CD14-positive monocyte (primary cell): ENCODE data around the gene PHKA2. TPM values are rescaled to one million over a fixed set of nuclear protein-coding genes. Genes with fewer than 3 reads are reported as not detected.

Experiments
- DNase-seq, 3 donors: peaks; one replicate each; pipeline ENCODE4 v3.0.0-alpha.2; 2011 to 2022
- H2AFZ ChIP-seq: 2 replicates; pipeline ENCODE4 v1.6.0; 2012; ENCODE audit warnings: mild to moderate bottlenecking, low read depth, low read length, inconsistent platforms; ENCODE audit not compliant: insufficient read depth, poor library complexity, severe bottlenecking
- H3K27ac ChIP-seq, 2 donors: 1 replicate in 1 of 2; 2 replicates in 1 of 2; pipeline ENCODE4 v1.5.1; 2012 to 2013; ENCODE audit warnings: low read length in 2 of 2, control low read depth in 1 of 2, inconsistent platforms in 1 of 2, low read depth in 1 of 2, mild to moderate bottlenecking in 1 of 2
- H3K27me3 ChIP-seq, 2 donors: one replicate each; pipeline versions ENCODE4 v1.6.0 to v1.6.1; 2011 to 2013; ENCODE audit warnings: low read length in 2 of 2; ENCODE audit not compliant: control insufficient read depth in 2 of 2, insufficient read depth in 2 of 2
- H3K36me3 ChIP-seq, 2 donors: replicated peaks in 1 of 2; 1 replicate in 1 of 2; 2 replicates in 1 of 2; pipeline versions ENCODE4 v1.5.1 to v1.6.1; 2012 to 2013; ENCODE audit warnings: low read length in 2 of 2, control low read depth in 1 of 2, inconsistent platforms in 1 of 2, mild to moderate bottlenecking in 1 of 2; ENCODE audit not compliant: insufficient read depth in 2 of 2, control insufficient read depth in 1 of 2
- H3K4me1 ChIP-seq, 2 donors: 1 replicate in 1 of 2; 2 replicates in 1 of 2; pipeline versions ENCODE4 v1.5.1 to v1.6.1; 2012 to 2013; ENCODE audit warnings: low read length in 2 of 2, control low read depth in 1 of 2, inconsistent platforms in 1 of 2, mild to moderate bottlenecking in 1 of 2, moderate library complexity in 1 of 2; ENCODE audit not compliant: insufficient read depth in 2 of 2, control insufficient read depth in 1 of 2
- H3K4me2 ChIP-seq: replicated peaks from 2 replicates; pipeline ENCODE3; 2012; ENCODE audit warnings: low read length, moderate library complexity, mild to moderate bottlenecking; ENCODE audit not compliant: poor library complexity, severe bottlenecking; ENCODE audit errors: extremely low read depth
- H3K4me3 ChIP-seq, 3 experiments: fragments of 200-600 bp in 1 of 3; sonication (generic) in 1 of 3; replicated peaks in 1 of 3; 1 replicate in 2 of 3; 2 replicates in 1 of 3; pipeline ENCODE4 v1.5.1; 2011 to 2013; ENCODE audit warnings: low read length in 3 of 3, mild to moderate bottlenecking in 3 of 3, control low read depth in 2 of 3, low read depth in 2 of 3, inconsistent platforms in 1 of 3, moderate library complexity in 1 of 3
- H3K79me2 ChIP-seq: 2 replicates; pipeline ENCODE4 v1.6.0; 2012; ENCODE audit warnings: mild to moderate bottlenecking, control low read depth, inconsistent platforms, low read length, moderate library complexity; ENCODE audit not compliant: insufficient read depth
- H3K9ac ChIP-seq: 2 replicates; pipeline ENCODE4 v1.6.0; 2017; ENCODE audit warnings: low read length, mild to moderate bottlenecking; ENCODE audit not compliant: insufficient read depth, poor library complexity, severe bottlenecking
- H3K9me3 ChIP-seq, 2 donors: replicated peaks in 1 of 2; 1 replicate in 1 of 2; 2 replicates in 1 of 2; pipeline versions ENCODE4 v1.5.1 to v1.6.1; 2012 to 2013; ENCODE audit warnings: low read length in 2 of 2, control low read depth in 1 of 2; ENCODE audit not compliant: control insufficient read depth in 1 of 2, insufficient read depth in 1 of 2
- H4K20me1 ChIP-seq: 2 replicates; pipeline ENCODE4 v1.6.0; 2012; ENCODE audit warnings: mild to moderate bottlenecking, low read length, control low read depth, moderate library complexity; ENCODE audit not compliant: insufficient read depth
- H3K27ac Mint-ChIP-seq, 7 donors: one replicate each; pipeline ENCODE4 v1.8.0; 2020; ENCODE audit warnings: mild to moderate bottlenecking in 7 of 7, mixed read lengths in 7 of 7, moderate library complexity in 6 of 7, inconsistent platforms in 2 of 7
- H3K27me3 Mint-ChIP-seq, 3 donors: one replicate each; pipeline ENCODE4 v1.8.0; 2021 to 2022; ENCODE audit warnings: low read depth in 3 of 3, mild to moderate bottlenecking in 3 of 3, mixed read lengths in 3 of 3, moderate library complexity in 3 of 3, inconsistent platforms in 1 of 3
- H3K36me3 Mint-ChIP-seq, 2 donors: one replicate each; pipeline ENCODE4 v1.8.0; 2020; ENCODE audit warnings: mixed read lengths in 2 of 2, inconsistent platforms in 1 of 2, mild to moderate bottlenecking in 1 of 2
- H3K4me1 Mint-ChIP-seq: one replicate; pipeline ENCODE4 v1.8.0; 2020; ENCODE audit warnings: mild to moderate bottlenecking, mixed read lengths
- H3K4me3 Mint-ChIP-seq, 2 donors: one replicate each; pipeline ENCODE4 v1.8.0; 2020; ENCODE audit warnings: mild to moderate bottlenecking in 2 of 2, mixed read lengths in 2 of 2, moderate library complexity in 1 of 2
- H3K9me3 Mint-ChIP-seq, 7 donors: one replicate each; pipeline ENCODE4 v1.8.0; 2020 to 2022; ENCODE audit warnings: mixed read lengths in 7 of 7, mild to moderate bottlenecking in 6 of 7, moderate library complexity in 6 of 7, inconsistent platforms in 2 of 7
- WGBS: methylation state at CpG from one replicate; pipeline ENCODE4 v1.1.5; 2013; ENCODE audit warnings: missing lambda C conversion rate; ENCODE audit not compliant: insufficient coverage; 5-methylcytosine and 5-hydroxymethylcytosine counted together
- intact Hi-C, 2 donors: fragments of 100-400 bp; cut with micrococcal nuclease; formaldehyde crosslinking; loops; one replicate each; pipeline versions ENCODE4 v1.15.0 to v1.15.1; 2023
- polyA plus RNA-seq, 3 donors: library from polyadenylated mRNA; depleted of rRNA in 1 of 3; unstranded in 2 of 3; stranded (reverse) in 1 of 3; fragments of 300-500 nt in 2 of 3; fragments of >200 nt in 1 of 3; fragmentation: Illumina TruSeq in 2 of 3; gene quantifications; 1 replicate in 2 of 3; 2 replicates in 1 of 3; pipeline ENCODE4 v1.2.3, GENCODE V29; 2012 to 2021
- TF ChIP-seq, protein P1 (sequence below): fragments of 200-600 bp; IDR thresholded peaks from one replicate; pipeline ENCODE4 v1.8.0; 2022; ENCODE audit warnings: antibody characterized with exemption, mild to moderate bottlenecking

PHKA2 gene
- polyA plus RNA-seq, 3 donors: 8.7 to 63.3 (median 9.1) TPM

DNA sequence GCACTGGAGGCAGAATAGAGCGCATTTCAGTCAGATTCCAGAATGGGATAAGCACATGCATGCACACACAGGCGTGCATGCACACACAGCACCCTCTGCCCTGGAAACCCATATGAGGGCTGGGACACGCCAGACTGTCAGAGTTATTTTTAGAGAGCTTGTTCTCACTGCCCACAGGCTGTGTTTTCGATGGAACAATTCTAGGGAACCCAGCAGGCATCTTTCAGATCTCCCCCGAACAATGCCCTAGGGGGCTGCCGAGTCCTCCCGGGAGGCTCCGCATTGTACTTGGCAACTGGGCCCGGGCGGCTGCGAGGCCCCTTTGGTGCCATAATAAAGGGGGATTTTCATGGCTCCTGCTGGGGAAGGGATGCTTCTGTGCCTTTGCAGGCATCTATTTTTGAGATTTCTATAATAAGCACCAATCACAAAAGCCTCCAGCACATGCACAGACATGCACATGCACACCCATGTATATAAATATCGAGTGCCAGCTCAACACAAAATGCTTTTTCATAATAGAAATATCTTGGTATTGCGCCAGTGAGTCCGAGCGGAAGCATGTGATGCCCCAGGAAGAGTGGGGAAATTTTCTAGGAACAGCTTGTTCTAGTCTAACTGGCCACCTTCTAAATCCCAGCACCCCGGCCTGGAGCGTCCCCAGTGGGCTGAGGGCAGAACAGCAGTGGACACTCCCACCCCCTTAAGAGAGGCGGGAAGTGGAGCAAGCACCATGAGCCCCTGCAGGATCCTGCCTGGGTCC lies 88.5 kb downstream of the PHKA2 start:
- Histone ChIP-seq H2AFZ (no peak overlapping the region), H3K79me2 (no peaks in the 10 kb centered on the region), H3K4me3 (no peak overlapping the region), H4K20me1 (no peaks in the 10 kb centered on the region), H3K4me1 (no peaks in the 10 kb centered on the region), H3K27me3 (no peaks in the 10 kb centered on the region), H3K27ac (no peak overlapping the region), H3K9me3 (no peaks in the 10 kb centered on the region), H3K9ac (no peak overlapping the region), H3K4me2 (no peak overlapping the region), H3K36me3 (peaks cover 46 to 80% of the 10 kb centered on the region in 2 donors)
- Mint-ChIP-seq H3K27me3 (peaks cover 0 to 4% (median 0%) of the 10 kb centered on the region in 3 donors), H3K4me3 (no peak overlapping the region), H3K27ac (no peak overlapping the region), H3K4me1 (no peaks in the 10 kb centered on the region), H3K9me3 (no peaks in the 10 kb centered on the region), H3K36me3 (peaks cover 51 to 71% of the 10 kb centered on the region in 2 donors)
- no peak for DNase-seq
- intact Hi-C loops: loop anchor here (5.0 to 10.0 kb wide), 2 partner anchors 501 to 503 kb away; no protein-coding TSS in a partner anchor
- TF ChIP-seq, protein P1, sequence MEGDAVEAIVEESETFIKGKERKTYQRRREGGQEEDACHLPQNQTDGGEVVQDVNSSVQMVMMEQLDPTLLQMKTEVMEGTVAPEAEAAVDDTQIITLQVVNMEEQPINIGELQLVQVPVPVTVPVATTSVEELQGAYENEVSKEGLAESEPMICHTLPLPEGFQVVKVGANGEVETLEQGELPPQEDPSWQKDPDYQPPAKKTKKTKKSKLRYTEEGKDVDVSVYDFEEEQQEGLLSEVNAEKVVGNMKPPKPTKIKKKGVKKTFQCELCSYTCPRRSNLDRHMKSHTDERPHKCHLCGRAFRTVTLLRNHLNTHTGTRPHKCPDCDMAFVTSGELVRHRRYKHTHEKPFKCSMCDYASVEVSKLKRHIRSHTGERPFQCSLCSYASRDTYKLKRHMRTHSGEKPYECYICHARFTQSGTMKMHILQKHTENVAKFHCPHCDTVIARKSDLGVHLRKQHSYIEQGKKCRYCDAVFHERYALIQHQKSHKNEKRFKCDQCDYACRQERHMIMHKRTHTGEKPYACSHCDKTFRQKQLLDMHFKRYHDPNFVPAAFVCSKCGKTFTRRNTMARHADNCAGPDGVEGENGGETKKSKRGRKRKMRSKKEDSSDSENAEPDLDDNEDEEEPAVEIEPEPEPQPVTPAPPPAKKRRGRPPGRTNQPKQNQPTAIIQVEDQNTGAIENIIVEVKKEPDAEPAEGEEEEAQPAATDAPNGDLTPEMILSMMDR: no peak
- 92% methylated on average over 2 of the region's 18 CpGs for WGBS

- H3K36me3 ChIP-seq: peaks cover 46 to 74% of the 10 kb centered on the region in 2 donors
Measured at GRCh38 chrX:18894156-18894555, 89.8 kb downstream of the PHKA2 start.

More at GRCh38 chrX:18894156-18894555, 89.8 kb downstream of the PHKA2 start:
- Histone ChIP-seq H2AFZ (no peak overlapping the region), H3K79me2 (no peaks in the 10 kb centered on the region), H3K9ac (no peak overlapping the region), H3K9me3 (no peaks in the 10 kb centered on the region), H4K20me1 (no peaks in the 10 kb centered on the region), H3K27ac (no peak overlapping the region), H3K4me3 (no peak overlapping the region), H3K4me1 (no peaks in the 10 kb centered on the region), H3K4me2 (no peak overlapping the region), H3K27me3 (no peaks in the 10 kb centered on the region)
- intact Hi-C loops: loop anchor here in 1 of 2 donors (10.0 kb wide), 1 partner anchor 499 kb away; no protein-coding TSS in a partner anchor
- DNase-seq: no peak
- TF ChIP-seq, protein P1: no peak
- WGBS: 95% methylated on average over 13 of the region's 18 CpGs
- Mint-ChIP-seq H3K4me1 (no peaks in the 10 kb centered on the region), H3K36me3 (peaks cover 47 to 66% of the 10 kb centered on the region in 2 donors), H3K9me3 (peaks cover 0 to 1% (median 0%) of the 10 kb centered on the region in 7 donors), H3K4me3 (no peak overlapping the region), H3K27me3 (peaks cover 0 to 4% (median 0%) of the 10 kb centered on the region in 3 donors), H3K27ac (no peak overlapping the region)
